Thyroid gland (tissue), 4 donors: ENCODE results near the gene ANTXR1. TPM values are rescaled to one million over a fixed set of nuclear protein-coding genes. Genes with fewer than 3 reads are reported as not detected.
A peak's percentile ranks its signal among the peaks of the same experiment; 100 is the strongest.

Experiments
- DNase-seq, 2 donors: peaks; one replicate each; pipeline ENCODE4 v3.0.0-alpha.2; 2019
- H3K27ac ChIP-seq, 3 donors: fragments of 200-600 bp; sonication (generic); 1 replicate in 2 of 3; 2 replicates in 1 of 3; pipeline ENCODE4 v1.5.1; 2016 to 2019; ENCODE audit warnings: mild to moderate bottlenecking in 1 of 3, moderate library complexity in 1 of 3
- H3K27me3 ChIP-seq: fragments of 200-600 bp; sonication (generic); one replicate; pipeline ENCODE4 v1.5.1; 2019
- H3K36me3 ChIP-seq, 2 donors: fragments of 200-600 bp; sonication (generic); one replicate each; pipeline ENCODE4 v1.5.1; 2016 to 2019
- H3K4me1 ChIP-seq, 2 donors: fragments of 200-600 bp; sonication (generic); one replicate each; pipeline ENCODE4 v1.5.1; 2017 to 2019
- H3K4me3 ChIP-seq, 3 donors: fragments of 200-600 bp; sonication (generic); replicated peaks in 1 of 3; 1 replicate in 2 of 3; 2 replicates in 1 of 3; pipeline ENCODE4 v1.5.1; 2016; ENCODE audit warnings: mild to moderate bottlenecking in 1 of 3
- H3K9me3 ChIP-seq: fragments of 200-600 bp; sonication (generic); one replicate; pipeline ENCODE4 v1.5.1; 2017
- POLR2A ChIP-seq, 2 donors: fragments of 450-650 bp; IDR thresholded peaks; one replicate each; pipeline ENCODE4 v1.6.1; 2017; ENCODE audit warnings: antibody characterized with exemption in 2 of 2, mild to moderate bottlenecking in 2 of 2, moderate library complexity in 1 of 2
- WGBS, 2 donors: methylation state at CpG; one replicate each; pipeline ENCODE4 v1.1.5; 2017; 5-methylcytosine and 5-hydroxymethylcytosine counted together
- intact Hi-C: fragments of 100-400 bp; cut with DNase I; formaldehyde crosslinking; loops from one replicate; pipeline ENCODE4 v1.15.1; 2023
- total RNA-seq, 4 donors: library from RNA; depleted of rRNA; stranded (reverse); fragments of >200 nt; gene quantifications; one replicate each; pipeline ENCODE4 v1.2.3, GENCODE V29; 2016
- TF ChIP-seq, protein P1 (sequence below), 6 experiments: fragments of 200-600 bp in 3 of 6; fragments of 450-650 bp in 3 of 6; sonication (generic) in 3 of 6; IDR thresholded peaks; one replicate each; pipeline ENCODE4 v1.5.1; 2016 to 2019; ENCODE audit warnings: antibody characterized with exemption in 6 of 6, mild to moderate bottlenecking in 2 of 6, inconsistent platforms in 1 of 6, moderate library complexity in 1 of 6

The ANTXR1 gene
- total RNA-seq, 4 donors from 2014 or later, result 56.4 to 103 (median 79.3) TPM

DNA sequence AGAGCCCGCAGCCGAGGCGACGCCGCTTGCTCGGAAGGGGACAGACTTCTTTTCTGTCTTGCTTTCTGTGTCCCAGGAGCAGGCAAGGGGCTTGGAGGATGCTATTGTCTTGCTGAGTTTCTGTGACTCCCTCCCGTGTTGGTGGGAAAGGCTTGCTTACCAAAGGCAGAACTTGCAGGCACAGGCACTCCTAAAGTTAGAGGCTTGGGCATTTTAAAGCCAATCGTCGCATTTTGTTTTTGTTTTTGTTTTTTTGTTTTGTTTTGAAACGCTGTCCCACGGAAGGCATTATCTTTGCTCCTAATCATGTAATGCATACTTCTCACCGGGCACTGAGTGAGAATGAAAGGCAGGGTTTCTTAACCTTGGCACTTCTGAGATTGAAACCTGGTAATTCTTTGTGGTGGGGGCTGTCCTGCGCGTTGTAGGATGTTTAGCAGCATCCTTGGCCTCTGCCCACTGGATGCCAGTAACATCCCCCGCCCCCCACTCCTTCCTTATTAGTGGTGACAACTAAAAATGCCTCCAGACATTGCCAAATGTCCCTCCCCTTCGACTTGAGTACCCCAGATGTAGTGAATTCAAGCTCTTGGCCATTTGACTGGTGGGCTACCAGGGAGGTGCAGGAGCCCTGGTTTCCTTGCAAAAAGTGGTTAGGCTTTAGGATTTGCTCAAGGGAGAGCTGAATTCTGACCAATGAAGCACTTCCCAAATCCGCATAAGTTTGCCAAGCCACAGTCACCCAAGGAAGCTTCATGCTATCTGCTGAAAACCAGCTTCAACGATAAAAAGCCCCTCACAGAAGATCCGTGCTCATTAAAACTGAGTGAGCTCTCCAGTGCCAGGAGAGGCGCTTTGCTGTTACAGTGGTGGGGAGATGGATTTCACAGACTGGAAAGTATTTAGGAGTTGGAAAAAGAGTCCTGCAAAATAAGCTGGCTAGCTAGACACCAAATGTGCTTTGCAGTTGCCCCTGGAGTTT is 1.2 kb downstream of the ANTXR1 start:
- peaks cover 17 to 24% of the 10 kb centered on the region in 2 donors for H3K4me1 ChIP-seq
- no peak for DNase-seq
- WGBS, 2 donors, result 5 to 7% methylated on average over 13 to 16 of the region's 20 CpGs
- no peaks in the 10 kb centered on the region for H3K36me3 ChIP-seq
- H3K9me3 ChIP-seq, result no peaks in the 10 kb centered on the region
- H3K4me3 ChIP-seq, result peak overlapping the region; percentile 59 to 90 (median 82)
- intact Hi-C loops, result loop anchor here (5.0 to 10.0 kb wide), 3 partner anchors 141 to 701 kb away; no protein-coding TSS in a partner anchor
- TF ChIP-seq POLR2A (IDR thresholded peaks at IDR 0.05), result no peak
- TF ChIP-seq, protein P1, sequence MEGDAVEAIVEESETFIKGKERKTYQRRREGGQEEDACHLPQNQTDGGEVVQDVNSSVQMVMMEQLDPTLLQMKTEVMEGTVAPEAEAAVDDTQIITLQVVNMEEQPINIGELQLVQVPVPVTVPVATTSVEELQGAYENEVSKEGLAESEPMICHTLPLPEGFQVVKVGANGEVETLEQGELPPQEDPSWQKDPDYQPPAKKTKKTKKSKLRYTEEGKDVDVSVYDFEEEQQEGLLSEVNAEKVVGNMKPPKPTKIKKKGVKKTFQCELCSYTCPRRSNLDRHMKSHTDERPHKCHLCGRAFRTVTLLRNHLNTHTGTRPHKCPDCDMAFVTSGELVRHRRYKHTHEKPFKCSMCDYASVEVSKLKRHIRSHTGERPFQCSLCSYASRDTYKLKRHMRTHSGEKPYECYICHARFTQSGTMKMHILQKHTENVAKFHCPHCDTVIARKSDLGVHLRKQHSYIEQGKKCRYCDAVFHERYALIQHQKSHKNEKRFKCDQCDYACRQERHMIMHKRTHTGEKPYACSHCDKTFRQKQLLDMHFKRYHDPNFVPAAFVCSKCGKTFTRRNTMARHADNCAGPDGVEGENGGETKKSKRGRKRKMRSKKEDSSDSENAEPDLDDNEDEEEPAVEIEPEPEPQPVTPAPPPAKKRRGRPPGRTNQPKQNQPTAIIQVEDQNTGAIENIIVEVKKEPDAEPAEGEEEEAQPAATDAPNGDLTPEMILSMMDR (IDR thresholded peaks at IDR 0.05), result no peak
- H3K27ac ChIP-seq, result peak overlapping the region in 2 of 3 donors; percentile 43 to 75
- no peaks in the 10 kb centered on the region for H3K27me3 ChIP-seq

- Histone ChIP-seq H3K36me3 (no peaks in the 10 kb centered on the region), H3K27me3 (no peaks in the 10 kb centered on the region), H3K4me1 (peaks cover 17% of the 10 kb centered on the region in 2 donors), H3K9me3 (no peaks in the 10 kb centered on the region), H3K4me3 (no peak overlapping the region), H3K27ac (peak overlapping the region in 1 of 3 donors; percentile 11)
- no peak for DNase-seq
- intact Hi-C loops, result loop anchor here (10.0 kb wide), 2 partner anchors 138 to 698 kb away; no protein-coding TSS in a partner anchor
- TF ChIP-seq POLR2A (IDR thresholded peaks at IDR 0.05), result no peak
- TF ChIP-seq, protein P1 (IDR thresholded peaks at IDR 0.05), result no peak
- 69 to 80% methylated on average over 5 of the region's 5 CpGs for WGBS, 2 donors
These were observed 4.1 kb downstream of the ANTXR1 start for GRCh38 chr2:69017080-69017479.

GRCh38 chr2:69017835-69018234 is 4.9 kb downstream of the ANTXR1 start:
- Histone ChIP-seq H3K27ac (no peak overlapping the region), H3K4me1 (peaks cover 17% of the 10 kb centered on the region in 2 donors), H3K4me3 (no peak overlapping the region), H3K9me3 (no peaks in the 10 kb centered on the region), H3K36me3 (no peaks in the 10 kb centered on the region), H3K27me3 (no peaks in the 10 kb centered on the region)
- TF ChIP-seq, protein P1 (IDR thresholded peaks at IDR 0.05), result no peak
- no peak for TF ChIP-seq POLR2A (IDR thresholded peaks at IDR 0.05)
- intact Hi-C loops, result loop anchor here (10.0 kb wide), 2 partner anchors 137 to 697 kb away; no protein-coding TSS in a partner anchor
- DNase-seq, result no peak
- 84 to 88% methylated on average over 3 of the region's 3 CpGs for WGBS, 2 donors

DNA sequence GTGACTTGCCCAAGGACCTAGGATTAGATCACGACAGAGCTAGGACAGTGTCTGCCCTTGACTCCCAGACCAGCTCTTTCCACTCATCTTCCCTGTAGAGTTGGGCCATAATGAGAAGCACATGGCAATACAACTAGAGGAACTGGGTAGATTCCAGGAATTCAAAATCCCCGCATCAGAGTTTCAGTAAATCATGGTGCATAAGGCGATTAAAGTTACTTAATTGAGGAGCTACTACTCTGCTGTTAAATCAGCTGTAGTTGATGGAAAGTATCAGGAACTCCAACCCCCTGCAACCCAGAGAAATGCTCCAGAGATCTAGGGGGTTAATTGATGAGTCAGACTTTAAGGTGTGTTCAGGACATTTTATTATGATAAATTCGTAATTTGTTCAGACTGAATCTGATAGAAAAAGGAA is 5.7 kb downstream of the ANTXR1 start:
- no peaks in the 10 kb centered on the region for H3K27me3 ChIP-seq
- H3K9me3 ChIP-seq, result no peaks in the 10 kb centered on the region
- DNase-seq, result no peak
- 83 to 90% methylated on average over 4 of the region's 4 CpGs for WGBS, 2 donors
- H3K27ac ChIP-seq, result no peak overlapping the region
- intact Hi-C loops, result loop anchor here (10.0 kb wide), 2 partner anchors 136 to 696 kb away; no protein-coding TSS in a partner anchor
- peaks cover 17% of the 10 kb centered on the region in 2 donors for H3K4me1 ChIP-seq
- H3K4me3 ChIP-seq, result no peak overlapping the region
- H3K36me3 ChIP-seq, result no peaks in the 10 kb centered on the region
- TF ChIP-seq POLR2A (IDR thresholded peaks at IDR 0.05), result no peak
- TF ChIP-seq, protein P1 (IDR thresholded peaks at IDR 0.05), result no peak
